ENCODE results near the gene TTLL8. TPM values are rescaled to one million over a fixed set of nuclear protein-coding genes. Genes with fewer than 3 reads are reported as not detected.

TTLL8 gene
- total RNA-seq, 1 experiment from 2014 or later, result not detected

DNA sequence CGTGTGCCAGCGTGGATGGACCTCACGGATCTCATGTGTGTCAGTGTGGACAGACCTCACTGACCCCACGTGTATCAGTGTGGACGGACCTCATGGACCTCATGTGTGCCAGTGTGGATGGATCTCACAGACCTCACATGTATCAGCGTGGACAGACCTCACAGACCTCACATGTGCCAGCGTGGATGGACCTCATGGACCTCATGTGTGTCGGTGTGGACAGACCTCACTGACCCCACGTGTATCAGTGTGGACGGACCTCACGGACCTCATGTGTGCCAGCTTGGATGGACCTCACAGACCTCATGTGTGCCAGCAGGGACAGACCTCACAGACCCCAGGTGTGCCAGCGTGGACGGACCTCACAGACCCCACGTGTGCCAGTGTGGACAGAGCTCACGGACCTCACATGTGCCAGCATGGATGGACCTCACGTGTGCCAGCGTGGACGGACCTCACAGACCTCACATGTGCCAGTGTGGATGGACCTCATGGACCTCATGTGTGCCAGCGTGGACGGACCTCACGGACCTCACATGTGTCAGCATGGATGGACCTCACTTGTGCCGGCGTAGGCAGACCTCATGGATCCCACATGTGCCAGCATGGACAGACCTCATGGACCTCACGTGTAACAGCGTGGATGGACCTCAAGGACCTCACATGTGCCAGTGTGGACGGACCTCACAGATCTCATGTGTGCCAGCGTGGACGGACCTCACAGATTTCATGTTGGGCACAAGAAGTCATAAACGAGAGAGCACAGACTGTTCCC is 18.2 kb downstream of the TTLL8 start:
- H3K79me2 ChIP-seq (ENCODE audit: insufficient read depth, low read length), result no peaks in the 10 kb centered on the region

More for the DNA sequence above, 18.2 kb downstream of the TTLL8 start:
- H3K27ac Mint-ChIP-seq, result no peak overlapping the region
- Histone ChIP-seq H4K91ac (ENCODE audit: insufficient read length, low read depth, low read length) (no peak overlapping the region), H3K18ac (ENCODE audit: insufficient read length, low read depth, low read length) (no peak overlapping the region), H4K5ac (ENCODE audit: insufficient read length, low read depth, low read length) (no peak overlapping the region), H3K79me1 (ENCODE audit: insufficient read depth, low read depth, low read length, poor library complexity, severe bottlenecking) (no peaks in the 10 kb centered on the region), H2BK120ac (ENCODE audit: low read depth, low read length, poor library complexity, severe bottlenecking) (no peak overlapping the region), H3K9me3 (ENCODE audit: control insufficient read depth, low read depth, low read length) (no peaks in the 10 kb centered on the region), H2AFZ (ENCODE audit: low read length) (no peak overlapping the region), H3K27me3 (ENCODE audit: insufficient read depth, low read length) (no peaks in the 10 kb centered on the region), H3K4ac (ENCODE audit: low read depth, low read length) (no peak overlapping the region), H4K20me1 (ENCODE audit: control insufficient read depth, insufficient read depth, insufficient read length) (no peaks in the 10 kb centered on the region), H3K14ac (ENCODE audit: insufficient read depth, low read length) (no peak overlapping the region), H3K27ac (ENCODE audit: insufficient read length, low read depth, low read length) (no peak overlapping the region), H3K56ac (ENCODE audit: insufficient read length, low read depth, low read length) (no peak overlapping the region), H3K23ac (ENCODE audit: insufficient read length, low read depth, low read length) (no peak overlapping the region), H2BK20ac (ENCODE audit: low read depth, low read length, poor library complexity, severe bottlenecking) (no peak overlapping the region), H3K9ac (ENCODE audit: extremely low read depth, insufficient read length, low read length) (no peak overlapping the region), H2BK5ac (ENCODE audit: insufficient read length, low read length) (no peak overlapping the region), H3K4me1 (ENCODE audit: insufficient read depth, low read length) (no peaks in the 10 kb centered on the region), H2BK12ac (ENCODE audit: insufficient read length, low read depth, low read length) (no peak overlapping the region), H2AK5ac (ENCODE audit: insufficient read length, low read length) (no peak overlapping the region), H3T11ph (ENCODE audit: low read length) (no peak overlapping the region), H3K23me2 (ENCODE audit: insufficient read length, low read depth, low read length, poor library complexity, severe bottlenecking) (no peaks in the 10 kb centered on the region), H4K8ac (replicated peaks; ENCODE audit: insufficient read length, low read depth, low read length) (no peak overlapping the region), H2BK15ac (ENCODE audit: low read depth, low read length) (no peak overlapping the region), H3K4me2 (ENCODE audit: insufficient read depth, insufficient read length, low read length) (no peak overlapping the region)
- H3K27me3 Mint-ChIP-seq (ENCODE audit: low read depth), result peaks cover 8% of the 10 kb centered on the region; the same call in 1 of the 2 replicates
- H3K36me3 Mint-ChIP-seq (ENCODE audit: insufficient read depth in 1 of 3, low read depth in 3 of 3), result no peaks in the 10 kb centered on the region
- no peaks in the 10 kb centered on the region for H3K4me1 Mint-ChIP-seq
- no CpG with 5 or more reads among the region's 29 CpGs for WGBS (ENCODE audit: extremely low coverage, insufficient read length, low lambda C conversion rate)
- DNase-seq, result no peak
- TF ChIP-seq, protein P1, sequence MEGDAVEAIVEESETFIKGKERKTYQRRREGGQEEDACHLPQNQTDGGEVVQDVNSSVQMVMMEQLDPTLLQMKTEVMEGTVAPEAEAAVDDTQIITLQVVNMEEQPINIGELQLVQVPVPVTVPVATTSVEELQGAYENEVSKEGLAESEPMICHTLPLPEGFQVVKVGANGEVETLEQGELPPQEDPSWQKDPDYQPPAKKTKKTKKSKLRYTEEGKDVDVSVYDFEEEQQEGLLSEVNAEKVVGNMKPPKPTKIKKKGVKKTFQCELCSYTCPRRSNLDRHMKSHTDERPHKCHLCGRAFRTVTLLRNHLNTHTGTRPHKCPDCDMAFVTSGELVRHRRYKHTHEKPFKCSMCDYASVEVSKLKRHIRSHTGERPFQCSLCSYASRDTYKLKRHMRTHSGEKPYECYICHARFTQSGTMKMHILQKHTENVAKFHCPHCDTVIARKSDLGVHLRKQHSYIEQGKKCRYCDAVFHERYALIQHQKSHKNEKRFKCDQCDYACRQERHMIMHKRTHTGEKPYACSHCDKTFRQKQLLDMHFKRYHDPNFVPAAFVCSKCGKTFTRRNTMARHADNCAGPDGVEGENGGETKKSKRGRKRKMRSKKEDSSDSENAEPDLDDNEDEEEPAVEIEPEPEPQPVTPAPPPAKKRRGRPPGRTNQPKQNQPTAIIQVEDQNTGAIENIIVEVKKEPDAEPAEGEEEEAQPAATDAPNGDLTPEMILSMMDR (conservative IDR thresholded peaks at IDR 0.05), result no peak
- no peak overlapping the region for H3K4me3 Mint-ChIP-seq
- H3K9me3 Mint-ChIP-seq, result peaks cover 4 to 10% of the 10 kb centered on the region in 2 experiments; a peak in 3 of 5 replicates
